Stimulated activated CD4-positive, alpha-beta T cell treated with anti-CD3 and anti-CD28 coated beads, Interleukin-12 subunit alpha, Interleukin-12 subunit beta, amount 100 ng/mL, for 4 hours (primary cell): Measurements from ENCODE around the gene NUDCD2.
"Not testable (repeated sequence)": the region's sequence is repeated elsewhere in the genome, so short reads cannot be mapped to it uniquely, and the experiment has no call there.

Experiments used
- DNase-seq: peaks from one replicate; pipeline ENCODE4 v3.0.0-alpha.2; 2020

The NUDCD2 gene

GRCh38 chr5:163463063-163463435 lies 3.1 kb upstream of the NUDCD2 start:
- no peak for DNase-seq

- no peak for DNase-seq
These were observed 765 bp upstream of the NUDCD2 start, which contains the start of gene HMMR for GRCh38 chr5:163460562-163461171. HMMR (plus strand) TSS chr5:163460632; CDS start chr5:163460693, 61 bp downstream.

GRCh38 chr5:163459462-163459818 lies 462 bp downstream of the NUDCD2 start:
- no peak for DNase-seq

GRCh38 chr5:163458778-163459385 lies 1.0 kb downstream of the NUDCD2 start:
- no peak for DNase-seq

GRCh38 chr5:163456840-163457239 lies 3.1 kb downstream of the NUDCD2 start:
- no peak for DNase-seq

- no peak for DNase-seq
These were observed 3.8 kb downstream of the NUDCD2 start for GRCh38 chr5:163456029-163456589.

GRCh38 chr5:163455406-163455805 lies 4.5 kb downstream of the NUDCD2 start:
- not testable (repeated sequence) for DNase-seq

- no peak for DNase-seq
These were observed 6.2 kb downstream of the NUDCD2 start for GRCh38 chr5:163453705-163454104.

- no peak for DNase-seq
These were observed 8.4 kb downstream of the NUDCD2 start for GRCh38 chr5:163451489-163451888.

- no peak for DNase-seq
These were observed 11.4 kb downstream of the NUDCD2 start for GRCh38 chr5:163448491-163448890.

GRCh38 chr5:163447875-163448274 lies 12.0 kb downstream of the NUDCD2 start:
- no peak for DNase-seq

GRCh38 chr5:163447191-163447590 lies 12.7 kb downstream of the NUDCD2 start:
- DNase-seq, result no peak

GRCh38 chr5:163445345-163445744 lies 14.6 kb downstream of the NUDCD2 start:
- DNase-seq, result no peak

GRCh38 chr5:163444526-163444925 lies 15.4 kb downstream of the NUDCD2 start:
- DNase-seq, result no peak

GRCh38 chr5:163440954-163441353 lies 18.9 kb downstream of the NUDCD2 start:
- no peak for DNase-seq

- DNase-seq, result no peak
These were observed 20.8 kb downstream of the NUDCD2 start for GRCh38 chr5:163439092-163439425.

- peak; percentile 79 for DNase-seq
These were observed 22.4 kb downstream of the NUDCD2 start, which contains the start of gene CCNG1 for GRCh38 chr5:163437309-163438182. CCNG1 (plus strand) TSS chr5:163437595; CDS start chr5:163439257, 1,662 bp downstream.

- no peak for DNase-seq
These were observed 22.9 kb downstream of the NUDCD2 start for GRCh38 chr5:163437011-163437308.

GRCh38 chr5:163436515-163436914 lies 23.4 kb downstream of the NUDCD2 start:
- no peak for DNase-seq

GRCh38 chr5:163434401-163434866 lies 25.5 kb downstream of the NUDCD2 start:
- peak; percentile 12 for DNase-seq

GRCh38 chr5:163433271-163433670 lies 26.6 kb downstream of the NUDCD2 start:
- no peak for DNase-seq

GRCh38 chr5:163432544-163432943 lies 27.4 kb downstream of the NUDCD2 start:
- no peak for DNase-seq

GRCh38 chr5:163426128-163426527 lies 33.8 kb downstream of the NUDCD2 start:
- DNase-seq, result not testable (repeated sequence)

- no peak for DNase-seq
These were observed 35.1 kb downstream of the NUDCD2 start for GRCh38 chr5:163424836-163425235.
